NT2/D1 (cell line): Measurements from ENCODE around the gene PAQR7.

Experiments
- DNase-seq: peaks from one replicate; pipeline ENCODE4 v3.0.0-alpha.2; 2011; ENCODE audit warnings: low read depth, low spot score
- H3K27me3 ChIP-seq: 2 replicates; pipeline ENCODE4 v1.6.0; 2011; ENCODE audit warnings: mild to moderate bottlenecking; ENCODE audit not compliant: insufficient read length, insufficient read depth
- H3K36me3 ChIP-seq: 2 replicates; pipeline ENCODE4 v1.6.1; 2011; ENCODE audit warnings: mild to moderate bottlenecking, low read length, mixed read lengths; ENCODE audit not compliant: insufficient read depth, insufficient read length
- H3K4me1 ChIP-seq: 2 replicates; pipeline ENCODE4 v1.5.1; 2011; ENCODE audit not compliant: insufficient read depth, insufficient read length
- H3K4me3 ChIP-seq: 2 replicates; pipeline ENCODE4 v1.5.1; 2011; ENCODE audit warnings: low read depth; ENCODE audit not compliant: insufficient read length
- H3K9ac ChIP-seq: 2 replicates; pipeline ENCODE4 v1.6.0; 2011; ENCODE audit warnings: low read depth; ENCODE audit not compliant: insufficient read length
- H3K9me3 ChIP-seq: 2 replicates; pipeline ENCODE4 v1.5.1; 2011; ENCODE audit warnings: mild to moderate bottlenecking, low read length; ENCODE audit not compliant: insufficient read depth
- SUZ12 ChIP-seq: IDR thresholded peaks from 2 replicates; pipeline ENCODE4 v1.6.1; 2011; ENCODE audit not compliant: insufficient read length, insufficient read depth; ENCODE audit errors: extremely low read depth
- YY1 ChIP-seq: IDR thresholded peaks from 2 replicates; pipeline ENCODE4 v1.6.1; 2011; ENCODE audit not compliant: insufficient read length, insufficient read depth
- ZNF274 ChIP-seq: IDR thresholded peaks from 2 replicates; pipeline ENCODE4 v1.6.1; 2011; ENCODE audit warnings: mild to moderate bottlenecking, low read depth, low read length

PAQR7 gene

GRCh38 chr1:25907601-25908000 lies 32.1 kb upstream of the PAQR7 start:
- DNase-seq = no peak
- Histone ChIP-seq H3K9me3 (0 out of 2 replicates have a peak, but pooled peaks cover 3% of the 10 kb centered on the region), H3K4me3 (no peak overlapping the region), H3K9ac (no peak overlapping the region), H3K4me1 (peaks cover 4% of the 10 kb centered on the region), H3K36me3 (peaks cover 20% of the 10 kb centered on the region), H3K27me3 (peaks cover 12% of the 10 kb centered on the region)
- TF ChIP-seq ZNF274 (no peak), YY1 (no peak), SUZ12 (no peak)

GRCh38 chr1:25906644-25907300 lies 31.3 kb upstream of the PAQR7 start:
- TF ChIP-seq YY1 = no peak
- TF ChIP-seq ZNF274 = no peak
- TF ChIP-seq SUZ12 = no peak

GRCh38 chr1:25905680-25906643 lies 30.5 kb upstream of the PAQR7 start, which contains the start of gene STMN1:
Gene STMN1 (minus strand): TSS chr1:25906419. CDS start chr1:25904676, 1,743 bp downstream.
- H3K4me1 ChIP-seq = peaks cover 4% of the 10 kb centered on the region
- no peaks in the 10 kb centered on the region for H3K9me3 ChIP-seq
- peaks cover 12% of the 10 kb centered on the region for H3K27me3 ChIP-seq
- peak within 1 kb of the TSS; percentile 93 for H3K9ac ChIP-seq
- H3K36me3 ChIP-seq = peaks cover 37% of the 10 kb centered on the region
- H3K4me3 ChIP-seq = peak within 1 kb of the TSS; percentile 74
- TF ChIP-seq SUZ12 = no peak
- TF ChIP-seq YY1 = no peak
- no peak for TF ChIP-seq ZNF274
- peak; percentile 98 for DNase-seq

More at GRCh38 chr1:25906644-25907300, 31.3 kb upstream of the PAQR7 start:
- Histone ChIP-seq H3K9ac (peak overlapping the region; percentile 93), H3K9me3 (no peaks in the 10 kb centered on the region), H3K36me3 (peaks cover 28% of the 10 kb centered on the region), H3K4me3 (peak overlapping the region; percentile 74), H3K4me1 (peaks cover 4% of the 10 kb centered on the region), H3K27me3 (peaks cover 12% of the 10 kb centered on the region)
- DNase-seq = no peak

DNA sequence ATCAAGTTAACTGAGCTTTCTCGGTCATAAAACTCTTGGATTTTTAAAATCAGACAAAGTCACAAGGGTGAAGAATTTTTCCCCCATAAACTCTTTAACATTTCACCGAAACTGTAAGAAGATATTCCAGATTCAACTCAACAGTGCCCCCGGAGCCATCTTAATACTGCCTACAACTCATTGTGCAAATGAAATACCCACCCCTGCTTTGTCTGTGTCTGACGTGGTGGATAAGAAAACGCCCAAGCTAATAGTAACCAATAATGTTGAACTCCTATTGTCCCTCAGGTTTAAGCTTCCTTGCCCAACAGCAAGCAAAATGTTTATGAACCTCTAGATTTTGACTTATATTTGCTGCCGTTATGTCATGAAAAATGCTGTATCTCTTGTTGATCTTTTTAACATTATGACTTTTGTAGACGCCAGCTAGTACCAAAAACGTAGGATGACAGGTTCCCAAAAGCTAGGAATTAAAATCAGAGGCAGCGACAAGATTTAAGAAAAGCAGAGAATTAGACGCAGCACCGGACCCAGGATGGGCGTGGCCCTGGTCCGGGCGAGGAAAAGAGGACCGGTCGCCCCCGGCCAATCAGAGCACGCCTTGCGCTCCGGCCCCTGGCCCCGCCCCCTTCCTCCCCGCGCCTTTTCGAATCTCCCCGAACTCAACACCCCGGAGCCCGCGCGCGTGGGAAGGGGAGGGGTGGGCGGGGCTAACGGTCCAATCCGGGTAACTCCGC lies 29.6 kb upstream of the PAQR7 start:
- Histone ChIP-seq H3K4me3 (peak overlapping the region; percentile 74), H3K27me3 (peaks cover 12% of the 10 kb centered on the region), H3K4me1 (peaks cover 4% of the 10 kb centered on the region), H3K36me3 (peaks cover 45% of the 10 kb centered on the region), H3K9me3 (no peaks in the 10 kb centered on the region), H3K9ac (peak overlapping the region; percentile 71)
- TF ChIP-seq SUZ12 (no peak), ZNF274 (no peak), YY1 (no peak)
- peak; percentile 95 for DNase-seq

DNA sequence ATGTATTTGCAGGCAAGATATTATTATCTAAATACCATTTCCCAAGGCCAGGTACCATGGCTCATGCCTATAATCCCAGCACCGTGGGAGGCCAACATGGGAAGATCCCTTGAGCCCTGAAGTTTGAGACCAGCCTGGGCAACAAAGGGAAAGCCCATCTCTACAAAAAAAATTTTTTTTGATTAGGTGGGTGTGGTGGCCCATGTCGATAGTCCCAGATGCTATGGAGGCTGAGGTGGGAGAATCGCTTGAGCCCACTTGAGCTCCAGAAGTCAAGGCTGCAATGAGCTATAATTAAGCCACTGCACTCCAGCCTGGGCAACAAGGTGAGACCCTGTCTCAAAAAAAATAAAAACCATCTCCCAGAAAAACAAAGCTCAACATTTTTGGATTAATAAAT lies 28.5 kb upstream of the PAQR7 start:
- no peak for DNase-seq
- Histone ChIP-seq H3K9ac (no peak overlapping the region), H3K4me3 (peak overlapping the region; percentile 55), H3K4me1 (no peaks in the 10 kb centered on the region), H3K27me3 (peaks cover 12% of the 10 kb centered on the region), H3K9me3 (no peaks in the 10 kb centered on the region), H3K36me3 (peaks cover 56% of the 10 kb centered on the region)
- TF ChIP-seq SUZ12 (no peak), YY1 (no peak), ZNF274 (no peak)

DNA sequence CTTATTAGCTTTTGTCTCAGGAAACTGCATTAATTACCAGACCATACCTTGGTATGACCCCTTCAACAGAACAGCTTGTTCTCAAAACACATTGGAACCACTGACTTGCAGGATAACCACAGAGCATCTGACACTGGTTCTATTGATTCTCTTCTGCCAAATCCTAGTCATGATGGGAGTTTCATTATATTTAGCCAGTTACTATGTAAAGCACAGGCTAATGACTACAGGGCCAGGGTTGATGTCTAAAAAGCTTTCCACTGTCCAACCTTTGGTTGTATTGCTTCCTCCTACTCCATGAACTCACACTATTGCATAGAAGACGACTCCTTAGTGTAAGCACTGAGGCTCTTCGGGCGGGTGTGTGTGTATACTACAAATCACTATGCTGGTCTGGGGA lies 27.0 kb upstream of the PAQR7 start:
- H3K9ac ChIP-seq = no peak overlapping the region
- H3K4me3 ChIP-seq = no peak overlapping the region
- H3K36me3 ChIP-seq = peaks cover 70% of the 10 kb centered on the region
- no peaks in the 10 kb centered on the region for H3K9me3 ChIP-seq
- peaks cover 3% of the 10 kb centered on the region for H3K27me3 ChIP-seq
- DNase-seq = no peak
- peaks cover 4% of the 10 kb centered on the region for H3K4me1 ChIP-seq
- TF ChIP-seq YY1 (no peak), SUZ12 (no peak), ZNF274 (no peak)

- no peak for DNase-seq
- no peaks in the 10 kb centered on the region for H3K27me3 ChIP-seq
- H3K4me1 ChIP-seq = peaks cover 6% of the 10 kb centered on the region
- no peaks in the 10 kb centered on the region for H3K9me3 ChIP-seq
- TF ChIP-seq ZNF274 (no peak), SUZ12 (no peak), YY1 (no peak)
- no peak overlapping the region for H3K9ac ChIP-seq
- H3K4me3 ChIP-seq = no peak overlapping the region
- peaks cover 74% of the 10 kb centered on the region for H3K36me3 ChIP-seq
Observed at GRCh38 chr1:25900219-25900618, 24.7 kb upstream of the PAQR7 start.
